Fibroblast of gingiva (primary cell): ENCODE data around the gene NR1I2.

Experiments used
- DNase-seq: peaks from one replicate; pipeline ENCODE4 v3.0.0-alpha.2; 2011; ENCODE audit warnings: low read depth

The NR1I2 gene

DNA sequence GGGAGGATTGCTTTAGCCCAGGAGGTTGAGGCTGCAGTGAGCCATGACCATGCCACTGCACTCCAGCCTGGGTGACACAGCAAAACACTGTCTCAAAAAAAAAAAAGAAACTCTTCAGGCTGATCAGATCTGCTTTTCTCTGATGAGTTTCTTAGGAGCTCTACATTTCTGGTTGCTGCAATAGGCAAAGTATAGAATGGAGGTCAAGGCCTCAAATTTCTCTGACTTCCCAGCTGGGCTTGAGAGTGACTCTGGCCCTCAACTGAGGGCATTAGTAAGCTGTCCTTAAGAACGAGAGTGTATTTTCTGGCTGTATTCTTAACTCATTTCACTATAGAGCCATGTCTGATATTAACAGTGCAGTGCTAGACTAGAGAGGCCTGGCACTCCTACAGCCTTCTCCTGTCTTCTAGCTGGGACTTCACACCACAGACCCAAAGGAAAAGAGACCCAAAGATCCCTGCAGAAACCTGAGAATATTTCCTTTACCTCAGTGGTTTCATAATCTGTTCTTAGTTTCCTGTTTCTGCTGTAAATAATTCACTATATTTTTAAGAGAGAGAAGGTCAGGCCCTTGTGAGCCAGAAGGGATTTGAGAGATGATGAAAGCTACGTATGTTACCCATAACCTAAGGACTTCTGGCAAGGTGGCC, 2.0 kb upstream of the NR1I2 start:
- no peak for DNase-seq

DNA sequence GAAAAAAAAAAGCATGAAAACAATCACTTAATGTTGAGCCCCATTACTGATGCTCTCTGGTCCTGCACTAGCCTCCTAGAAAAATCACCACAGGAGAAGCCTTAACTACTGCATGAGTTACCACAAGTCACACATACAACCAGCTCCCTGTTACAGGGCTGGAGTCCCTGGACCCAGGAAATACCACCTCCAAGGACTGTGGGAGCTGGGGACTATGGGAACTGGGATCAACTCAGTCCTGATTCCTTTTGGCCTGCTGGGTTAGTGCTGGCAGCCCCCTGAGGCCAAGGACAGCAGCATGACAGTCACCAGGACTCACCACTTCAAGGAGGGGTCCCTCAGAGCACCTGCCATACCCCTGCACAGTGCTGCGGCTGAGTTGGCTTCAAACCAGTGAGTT, 559 bp downstream of the NR1I2 start:
- DNase-seq, result no peak

- DNase-seq, result no peak
These were observed 1.4 kb downstream of the NR1I2 start for GRCh38 chr3:119783255-119783654.

DNA sequence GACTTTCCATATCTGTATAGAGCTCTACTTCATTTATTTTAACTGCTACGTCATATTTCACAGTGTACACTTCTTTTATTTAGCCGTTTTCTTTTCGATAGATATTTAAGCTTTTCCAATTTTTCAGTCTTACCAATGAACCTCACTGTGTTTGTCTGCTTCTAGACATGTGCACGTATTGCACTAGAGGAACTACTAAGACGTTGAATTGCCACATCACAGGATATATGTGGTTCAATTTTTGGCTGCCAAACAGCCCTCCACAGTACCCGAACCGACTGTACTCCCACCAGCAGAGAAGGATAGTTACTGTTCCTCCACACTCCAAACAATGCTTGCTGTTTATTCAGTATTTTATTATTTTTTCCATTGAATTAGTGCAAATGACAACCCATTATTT, 2.0 kb downstream of the NR1I2 start:
- DNase-seq, result no peak

DNA sequence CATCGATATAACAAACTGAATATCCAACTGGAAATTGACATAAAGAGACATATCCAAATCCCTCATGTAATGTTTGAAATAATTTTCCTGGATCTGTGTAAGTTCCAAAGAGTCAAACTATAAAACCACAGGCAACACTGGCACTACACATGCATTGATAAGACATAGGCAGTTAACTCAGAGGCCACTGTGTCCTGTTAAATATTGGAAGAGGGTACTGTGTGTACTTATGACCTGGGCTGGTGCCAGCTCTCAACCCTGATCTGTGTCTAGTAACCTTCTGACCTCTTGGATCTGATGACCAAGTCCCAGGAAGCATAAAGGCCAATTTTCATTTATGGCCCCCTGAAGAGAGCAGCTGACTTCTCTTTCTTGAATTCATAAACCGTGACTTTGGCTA, 4.5 kb downstream of the NR1I2 start:
- no peak for DNase-seq

DNA sequence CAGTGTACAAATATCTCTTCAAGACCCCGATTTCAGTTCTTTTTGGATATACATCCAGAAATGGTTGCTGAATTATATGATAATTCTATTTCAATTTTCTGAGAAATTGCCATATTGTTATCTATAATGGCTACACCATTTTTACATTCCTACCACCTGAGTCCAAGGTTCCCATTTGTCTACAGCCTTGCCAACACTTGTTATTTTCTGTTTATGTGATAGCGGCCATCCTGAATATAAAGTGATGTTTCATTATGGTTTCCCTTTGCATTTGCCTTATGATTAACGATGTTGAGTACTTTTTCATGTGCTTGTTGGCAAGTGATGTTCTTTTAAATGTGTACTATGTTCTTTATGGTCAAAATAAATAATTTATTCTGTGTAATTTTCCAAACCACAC, 8.5 kb downstream of the NR1I2 start:
- DNase-seq, result no peak

GRCh38 chr3:119792270-119792669, 10.4 kb downstream of the NR1I2 start:
- DNase-seq, result no peak

GRCh38 chr3:119794401-119794800, 12.5 kb downstream of the NR1I2 start:
- no peak for DNase-seq

- DNase-seq, result no peak
These were observed 13.2 kb downstream of the NR1I2 start for GRCh38 chr3:119794971-119795612.

DNA sequence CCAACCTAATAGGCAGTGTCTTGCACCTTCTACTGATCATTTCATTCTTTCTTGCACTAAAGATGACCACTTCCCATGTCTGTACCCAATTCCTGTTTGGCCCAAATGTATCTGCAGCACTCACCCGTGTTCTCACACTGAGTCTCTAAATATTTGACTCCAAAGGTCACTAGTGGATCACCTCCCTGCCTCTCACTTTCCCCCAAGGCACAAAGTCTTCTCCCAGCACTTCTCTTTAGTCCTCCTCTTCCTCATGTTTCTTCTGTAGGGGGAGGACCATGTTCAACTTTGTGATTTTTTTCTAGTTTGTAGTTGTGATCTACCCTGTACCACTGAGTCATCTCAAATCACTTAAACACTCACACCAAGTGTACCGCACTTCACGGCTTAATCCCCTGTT, 13.9 kb downstream of the NR1I2 start:
- DNase-seq, result no peak

GRCh38 chr3:119796368-119796767, 14.5 kb downstream of the NR1I2 start:
- no peak for DNase-seq

DNA sequence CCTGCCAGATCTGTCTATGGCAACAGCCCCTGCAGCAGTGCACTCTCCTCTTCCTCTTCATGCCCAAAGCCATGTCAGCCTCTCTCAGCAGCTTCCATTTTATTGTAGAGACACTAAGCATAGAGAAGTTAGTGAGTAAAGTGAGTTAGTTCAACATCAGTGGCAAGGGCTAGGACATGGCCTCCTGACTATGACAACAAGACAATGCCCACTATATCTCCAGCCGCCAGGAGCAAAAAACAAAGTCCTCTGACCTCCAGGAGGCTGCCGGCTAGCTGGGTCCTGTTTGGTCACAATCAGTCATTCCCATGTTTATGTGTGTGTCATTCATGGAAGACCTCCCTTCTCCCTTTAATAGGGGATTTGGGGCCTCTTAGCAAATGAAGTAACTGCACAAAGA, 14.9 kb downstream of the NR1I2 start:
- DNase-seq, result no peak

DNA sequence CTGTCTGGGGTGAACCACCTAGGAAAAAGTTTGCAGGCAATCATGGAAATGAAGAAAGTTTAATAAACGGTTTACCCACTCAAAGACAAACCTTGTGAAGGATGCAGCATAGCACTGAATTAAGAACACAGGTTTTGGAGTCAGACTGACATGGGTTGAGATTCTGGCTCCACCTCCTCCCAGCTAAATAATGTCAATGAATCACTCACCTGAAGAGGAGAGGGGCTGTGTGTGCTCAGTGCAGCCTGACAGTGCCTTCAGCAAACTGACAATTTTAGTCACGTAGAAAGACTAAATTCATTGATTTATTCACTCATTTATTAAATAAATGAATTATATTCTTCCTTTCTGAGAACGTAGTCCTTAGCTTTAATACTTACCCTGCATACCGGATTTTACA, 18.9 kb downstream of the NR1I2 start:
- no peak for DNase-seq

- DNase-seq, result no peak
These were observed 26.3 kb downstream of the NR1I2 start for GRCh38 chr3:119808244-119808643.

GRCh38 chr3:119808843-119809242, 26.9 kb downstream of the NR1I2 start:
- DNase-seq, result no peak

- DNase-seq, result no peak
These were observed 27.5 kb downstream of the NR1I2 start for GRCh38 chr3:119809249-119810017.

DNA sequence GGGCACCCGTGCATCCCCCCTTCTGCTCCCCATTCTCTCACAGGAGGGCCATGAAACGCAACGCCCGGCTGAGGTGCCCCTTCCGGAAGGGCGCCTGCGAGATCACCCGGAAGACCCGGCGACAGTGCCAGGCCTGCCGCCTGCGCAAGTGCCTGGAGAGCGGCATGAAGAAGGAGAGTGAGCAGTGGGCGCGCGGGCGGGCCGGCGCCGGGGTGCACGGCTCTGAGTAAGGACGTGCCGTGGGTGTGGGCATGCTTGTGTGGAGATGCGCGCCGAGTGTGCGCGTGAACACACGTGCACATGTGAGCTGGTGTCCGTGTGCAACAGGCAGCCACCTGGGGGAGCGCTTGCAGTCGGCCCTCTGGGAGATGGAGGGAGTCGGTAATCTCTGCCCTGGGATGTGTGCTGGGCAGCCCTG, 28.1 kb downstream of the NR1I2 start:
- DNase-seq, result peak; percentile 3

DNA sequence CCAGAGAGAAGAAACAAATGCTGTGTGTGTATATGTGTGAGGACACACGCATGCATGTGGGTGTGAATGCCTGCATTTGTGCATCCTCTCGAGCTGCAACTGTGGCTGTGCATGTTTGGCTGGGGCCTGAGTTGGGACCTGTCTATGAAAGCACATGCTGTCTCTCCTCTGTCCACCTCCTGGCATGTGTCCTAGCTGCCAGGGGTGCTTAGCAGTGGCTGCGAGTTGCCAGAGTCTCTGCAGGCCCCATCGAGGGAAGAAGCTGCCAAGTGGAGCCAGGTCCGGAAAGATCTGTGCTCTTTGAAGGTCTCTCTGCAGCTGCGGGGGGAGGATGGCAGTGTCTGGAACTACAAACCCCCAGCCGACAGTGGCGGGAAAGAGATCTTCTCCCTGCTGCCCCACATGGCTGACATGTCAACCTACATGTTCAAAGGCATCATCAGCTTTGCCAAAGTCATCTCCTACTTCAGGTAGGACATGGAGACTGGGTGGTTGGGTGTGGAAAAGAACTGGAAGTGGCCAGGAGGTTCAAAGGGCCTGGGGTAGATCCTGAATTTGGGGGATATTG, 30.7 kb downstream of the NR1I2 start:
- no peak for DNase-seq

- DNase-seq, result no peak
These were observed 33.8 kb downstream of the NR1I2 start for GRCh38 chr3:119815716-119816115.

DNA sequence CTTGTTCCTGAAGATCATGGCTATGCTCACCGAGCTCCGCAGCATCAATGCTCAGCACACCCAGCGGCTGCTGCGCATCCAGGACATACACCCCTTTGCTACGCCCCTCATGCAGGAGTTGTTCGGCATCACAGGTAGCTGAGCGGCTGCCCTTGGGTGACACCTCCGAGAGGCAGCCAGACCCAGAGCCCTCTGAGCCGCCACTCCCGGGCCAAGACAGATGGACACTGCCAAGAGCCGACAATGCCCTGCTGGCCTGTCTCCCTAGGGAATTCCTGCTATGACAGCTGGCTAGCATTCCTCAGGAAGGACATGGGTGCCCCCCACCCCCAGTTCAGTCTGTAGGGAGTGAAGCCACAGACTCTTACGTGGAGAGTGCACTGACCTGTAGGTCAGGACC, 35.2 kb downstream of the NR1I2 start:
- DNase-seq, result no peak

GRCh38 chr3:119817583-119818363, 35.9 kb downstream of the NR1I2 start:
- DNase-seq, result no peak

- no peak for DNase-seq
These were observed 37.0 kb downstream of the NR1I2 start for GRCh38 chr3:119818937-119819336.
